C4-2B (cell line): ENCODE data around the gene PHRF1.

Experiments used
- ZFX ChIP-seq: fragments of 450-650 bp; IDR thresholded peaks from 2 replicates; pipeline ENCODE4 v1.6.1; 2017
- TF ChIP-seq, protein P1 (sequence below): fragments of 450-650 bp; conservative IDR thresholded peaks from 2 replicates; pipeline ENCODE4 v1.5.1; 2017; ENCODE audit warnings: mild to moderate bottlenecking

DNA sequence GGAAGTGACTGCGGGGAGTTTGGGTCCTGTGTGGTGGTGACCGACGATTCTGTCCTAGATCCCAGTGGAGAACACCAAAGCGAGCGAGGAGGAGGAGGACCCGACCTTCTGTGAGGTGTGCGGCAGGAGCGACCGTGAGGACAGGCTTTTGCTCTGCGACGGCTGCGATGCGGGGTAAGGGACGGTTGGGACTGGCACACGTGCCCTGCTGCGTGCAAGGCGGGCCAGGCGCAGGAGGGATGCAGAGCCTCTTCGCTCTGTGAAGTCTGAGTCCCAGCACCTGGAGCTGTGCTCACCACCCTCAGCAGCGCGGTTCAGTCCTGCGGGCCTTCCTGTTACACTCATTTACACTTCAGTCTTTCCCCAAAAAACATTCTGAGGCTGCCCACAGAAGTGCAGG, 16.2 kb downstream of the PHRF1 start:
- TF ChIP-seq, protein P1, sequence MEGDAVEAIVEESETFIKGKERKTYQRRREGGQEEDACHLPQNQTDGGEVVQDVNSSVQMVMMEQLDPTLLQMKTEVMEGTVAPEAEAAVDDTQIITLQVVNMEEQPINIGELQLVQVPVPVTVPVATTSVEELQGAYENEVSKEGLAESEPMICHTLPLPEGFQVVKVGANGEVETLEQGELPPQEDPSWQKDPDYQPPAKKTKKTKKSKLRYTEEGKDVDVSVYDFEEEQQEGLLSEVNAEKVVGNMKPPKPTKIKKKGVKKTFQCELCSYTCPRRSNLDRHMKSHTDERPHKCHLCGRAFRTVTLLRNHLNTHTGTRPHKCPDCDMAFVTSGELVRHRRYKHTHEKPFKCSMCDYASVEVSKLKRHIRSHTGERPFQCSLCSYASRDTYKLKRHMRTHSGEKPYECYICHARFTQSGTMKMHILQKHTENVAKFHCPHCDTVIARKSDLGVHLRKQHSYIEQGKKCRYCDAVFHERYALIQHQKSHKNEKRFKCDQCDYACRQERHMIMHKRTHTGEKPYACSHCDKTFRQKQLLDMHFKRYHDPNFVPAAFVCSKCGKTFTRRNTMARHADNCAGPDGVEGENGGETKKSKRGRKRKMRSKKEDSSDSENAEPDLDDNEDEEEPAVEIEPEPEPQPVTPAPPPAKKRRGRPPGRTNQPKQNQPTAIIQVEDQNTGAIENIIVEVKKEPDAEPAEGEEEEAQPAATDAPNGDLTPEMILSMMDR = no peak
- TF ChIP-seq ZFX = no peak
